Astrocyte (in vitro differentiated cells and primary cell): ENCODE results near the gene HCRTR1.

ENCODE experiments used
- EZH2 ChIP-seq: IDR thresholded peaks from 2 replicates; pipeline ENCODE4 v1.6.1; 2012; ENCODE audit warnings: mild to moderate bottlenecking, low read length, inconsistent platforms; ENCODE audit not compliant: insufficient read depth
- TF ChIP-seq, protein P1 (sequence below): IDR thresholded peaks from 2 replicates; pipeline ENCODE4 v1.5.1; 2011; ENCODE audit warnings: low read depth, mild to moderate bottlenecking, inconsistent platforms, low read length, moderate library complexity; ENCODE audit not compliant: insufficient read depth

DNA sequence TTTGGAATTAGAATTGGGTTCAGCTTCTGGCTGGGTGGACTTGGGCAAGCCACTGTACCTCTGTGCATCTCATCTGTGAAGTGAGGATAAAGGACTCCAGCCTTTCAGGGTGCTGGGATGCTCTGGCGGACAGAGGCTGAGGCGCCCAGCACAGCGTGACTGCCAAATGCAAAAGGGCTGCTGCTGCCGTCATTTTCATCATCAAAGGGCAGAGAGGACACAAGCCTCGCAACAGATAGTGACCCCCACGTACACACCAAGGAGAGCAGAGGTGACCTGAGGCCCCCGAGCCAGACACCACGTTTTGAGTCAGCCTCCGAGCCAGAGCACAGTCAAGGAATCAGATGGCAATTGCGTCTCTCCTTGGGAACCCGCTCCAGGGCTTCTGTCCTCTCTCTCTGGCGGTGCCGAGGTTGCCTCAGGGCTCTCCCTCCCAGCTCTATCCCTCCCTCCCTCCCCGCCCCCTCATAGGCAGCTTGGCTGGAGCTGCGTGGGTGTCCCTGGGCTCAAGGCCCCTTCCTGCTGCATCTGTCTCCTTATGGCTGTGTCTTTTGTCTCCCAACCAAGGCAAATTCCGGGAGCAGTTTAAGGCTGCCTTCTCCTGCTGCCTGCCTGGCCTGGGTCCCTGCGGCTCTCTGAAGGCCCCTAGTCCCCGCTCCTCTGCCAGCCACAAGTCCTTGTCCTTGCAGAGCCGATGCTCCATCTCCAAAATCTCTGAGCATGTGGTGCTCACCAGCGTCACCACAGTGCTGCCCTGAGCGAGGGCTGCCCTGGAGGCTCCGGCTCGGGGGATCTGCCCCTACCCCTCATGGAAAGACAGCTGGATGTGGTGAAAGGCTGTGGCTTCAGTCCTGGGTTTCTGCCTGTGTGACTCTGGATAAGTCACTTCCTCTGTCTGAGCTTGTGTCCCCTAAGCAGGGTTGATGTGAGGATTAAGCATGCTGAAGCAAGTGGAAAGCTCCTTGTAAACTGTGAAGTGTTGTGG, 9.0 kb downstream of the HCRTR1 start:
- TF ChIP-seq, protein P1, sequence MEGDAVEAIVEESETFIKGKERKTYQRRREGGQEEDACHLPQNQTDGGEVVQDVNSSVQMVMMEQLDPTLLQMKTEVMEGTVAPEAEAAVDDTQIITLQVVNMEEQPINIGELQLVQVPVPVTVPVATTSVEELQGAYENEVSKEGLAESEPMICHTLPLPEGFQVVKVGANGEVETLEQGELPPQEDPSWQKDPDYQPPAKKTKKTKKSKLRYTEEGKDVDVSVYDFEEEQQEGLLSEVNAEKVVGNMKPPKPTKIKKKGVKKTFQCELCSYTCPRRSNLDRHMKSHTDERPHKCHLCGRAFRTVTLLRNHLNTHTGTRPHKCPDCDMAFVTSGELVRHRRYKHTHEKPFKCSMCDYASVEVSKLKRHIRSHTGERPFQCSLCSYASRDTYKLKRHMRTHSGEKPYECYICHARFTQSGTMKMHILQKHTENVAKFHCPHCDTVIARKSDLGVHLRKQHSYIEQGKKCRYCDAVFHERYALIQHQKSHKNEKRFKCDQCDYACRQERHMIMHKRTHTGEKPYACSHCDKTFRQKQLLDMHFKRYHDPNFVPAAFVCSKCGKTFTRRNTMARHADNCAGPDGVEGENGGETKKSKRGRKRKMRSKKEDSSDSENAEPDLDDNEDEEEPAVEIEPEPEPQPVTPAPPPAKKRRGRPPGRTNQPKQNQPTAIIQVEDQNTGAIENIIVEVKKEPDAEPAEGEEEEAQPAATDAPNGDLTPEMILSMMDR, result no peak
- TF ChIP-seq EZH2, result no peak
